WTC11 (cell line): ENCODE results near the gene GREB1.

Experiments
- NR2C2 ChIP-seq: sonication (generic); formaldehyde crosslinking; IDR thresholded peaks from 2 replicates; pipeline ENCODE4 v1.8.0; 2022; ENCODE audit warnings: mild to moderate bottlenecking, missing genetic modification reagents
- NR3C1 ChIP-seq: sonication (generic); formaldehyde crosslinking; conservative IDR thresholded peaks from 2 replicates; pipeline ENCODE4 v1.8.1; 2023; ENCODE audit warnings: low read depth, mild to moderate bottlenecking, missing genetic modification reagents
- ZNF138 ChIP-seq: sonication (generic); formaldehyde crosslinking; conservative IDR thresholded peaks from 2 replicates; pipeline ENCODE4 v1.8.1; 2022; ENCODE audit warnings: mild to moderate bottlenecking, moderate library complexity, missing genetic modification reagents
- TF ChIP-seq, protein P1 (sequence below): fragments of 200-600 bp; IDR thresholded peaks from 2 replicates; pipeline ENCODE4 v1.8.0; 2022; ENCODE audit warnings: antibody characterized with exemption
- TF ChIP-seq, protein P2 (sequence below): sonication (generic); formaldehyde crosslinking; IDR thresholded peaks from 2 replicates; pipeline ENCODE4 v1.8.0; 2022; ENCODE audit warnings: mild to moderate bottlenecking, missing genetic modification reagents
- TF ChIP-seq, protein P3 (sequence below): fragments of 250-450 bp; sonication (Bioruptor Pico); IDR thresholded peaks from 2 replicates; pipeline ENCODE4 v1.9.0; 2021; ENCODE audit warnings: mild to moderate bottlenecking

DNA sequence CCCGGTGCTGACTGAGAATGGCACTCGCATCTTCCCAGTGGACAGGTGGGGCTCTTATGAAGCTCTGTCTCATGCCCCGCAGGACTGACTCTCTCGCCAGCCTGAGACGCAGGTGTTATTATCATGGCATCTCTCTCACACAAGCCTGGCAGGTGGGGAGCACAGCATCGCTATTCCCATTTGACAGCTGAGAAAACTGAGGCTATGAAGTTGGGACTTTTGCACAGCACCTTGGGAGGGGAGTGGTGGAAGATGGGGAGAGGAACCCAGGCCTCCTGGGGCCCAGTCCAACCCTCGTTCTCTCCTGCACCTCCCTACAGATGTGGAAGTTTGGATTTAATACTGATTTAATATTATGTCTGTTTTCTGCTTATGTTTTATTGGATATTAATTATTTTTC, 145.2 kb downstream of the GREB1 start:
- TF ChIP-seq, protein P1, sequence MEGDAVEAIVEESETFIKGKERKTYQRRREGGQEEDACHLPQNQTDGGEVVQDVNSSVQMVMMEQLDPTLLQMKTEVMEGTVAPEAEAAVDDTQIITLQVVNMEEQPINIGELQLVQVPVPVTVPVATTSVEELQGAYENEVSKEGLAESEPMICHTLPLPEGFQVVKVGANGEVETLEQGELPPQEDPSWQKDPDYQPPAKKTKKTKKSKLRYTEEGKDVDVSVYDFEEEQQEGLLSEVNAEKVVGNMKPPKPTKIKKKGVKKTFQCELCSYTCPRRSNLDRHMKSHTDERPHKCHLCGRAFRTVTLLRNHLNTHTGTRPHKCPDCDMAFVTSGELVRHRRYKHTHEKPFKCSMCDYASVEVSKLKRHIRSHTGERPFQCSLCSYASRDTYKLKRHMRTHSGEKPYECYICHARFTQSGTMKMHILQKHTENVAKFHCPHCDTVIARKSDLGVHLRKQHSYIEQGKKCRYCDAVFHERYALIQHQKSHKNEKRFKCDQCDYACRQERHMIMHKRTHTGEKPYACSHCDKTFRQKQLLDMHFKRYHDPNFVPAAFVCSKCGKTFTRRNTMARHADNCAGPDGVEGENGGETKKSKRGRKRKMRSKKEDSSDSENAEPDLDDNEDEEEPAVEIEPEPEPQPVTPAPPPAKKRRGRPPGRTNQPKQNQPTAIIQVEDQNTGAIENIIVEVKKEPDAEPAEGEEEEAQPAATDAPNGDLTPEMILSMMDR: no peak
- no peak for TF ChIP-seq NR3C1
- TF ChIP-seq, protein P2, sequence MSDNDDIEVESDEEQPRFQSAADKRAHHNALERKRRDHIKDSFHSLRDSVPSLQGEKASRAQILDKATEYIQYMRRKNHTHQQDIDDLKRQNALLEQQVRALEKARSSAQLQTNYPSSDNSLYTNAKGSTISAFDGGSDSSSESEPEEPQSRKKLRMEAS: no peak
- TF ChIP-seq, protein P3, sequence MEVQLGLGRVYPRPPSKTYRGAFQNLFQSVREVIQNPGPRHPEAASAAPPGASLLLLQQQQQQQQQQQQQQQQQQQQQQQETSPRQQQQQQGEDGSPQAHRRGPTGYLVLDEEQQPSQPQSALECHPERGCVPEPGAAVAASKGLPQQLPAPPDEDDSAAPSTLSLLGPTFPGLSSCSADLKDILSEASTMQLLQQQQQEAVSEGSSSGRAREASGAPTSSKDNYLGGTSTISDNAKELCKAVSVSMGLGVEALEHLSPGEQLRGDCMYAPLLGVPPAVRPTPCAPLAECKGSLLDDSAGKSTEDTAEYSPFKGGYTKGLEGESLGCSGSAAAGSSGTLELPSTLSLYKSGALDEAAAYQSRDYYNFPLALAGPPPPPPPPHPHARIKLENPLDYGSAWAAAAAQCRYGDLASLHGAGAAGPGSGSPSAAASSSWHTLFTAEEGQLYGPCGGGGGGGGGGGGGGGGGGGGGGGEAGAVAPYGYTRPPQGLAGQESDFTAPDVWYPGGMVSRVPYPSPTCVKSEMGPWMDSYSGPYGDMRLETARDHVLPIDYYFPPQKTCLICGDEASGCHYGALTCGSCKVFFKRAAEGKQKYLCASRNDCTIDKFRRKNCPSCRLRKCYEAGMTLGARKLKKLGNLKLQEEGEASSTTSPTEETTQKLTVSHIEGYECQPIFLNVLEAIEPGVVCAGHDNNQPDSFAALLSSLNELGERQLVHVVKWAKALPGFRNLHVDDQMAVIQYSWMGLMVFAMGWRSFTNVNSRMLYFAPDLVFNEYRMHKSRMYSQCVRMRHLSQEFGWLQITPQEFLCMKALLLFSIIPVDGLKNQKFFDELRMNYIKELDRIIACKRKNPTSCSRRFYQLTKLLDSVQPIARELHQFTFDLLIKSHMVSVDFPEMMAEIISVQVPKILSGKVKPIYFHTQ: no peak
- TF ChIP-seq NR2C2: no peak
- TF ChIP-seq ZNF138 (CRISPR knock-in tag): no peak
